ENCODE data around the gene POLR3C. TPM values are rescaled to one million over a fixed set of nuclear protein-coding genes. Genes with fewer than 3 reads are reported as not detected.

POLR3C gene
- total RNA-seq, 1 donor from 2014 or later, result 11.4 TPM

DNA sequence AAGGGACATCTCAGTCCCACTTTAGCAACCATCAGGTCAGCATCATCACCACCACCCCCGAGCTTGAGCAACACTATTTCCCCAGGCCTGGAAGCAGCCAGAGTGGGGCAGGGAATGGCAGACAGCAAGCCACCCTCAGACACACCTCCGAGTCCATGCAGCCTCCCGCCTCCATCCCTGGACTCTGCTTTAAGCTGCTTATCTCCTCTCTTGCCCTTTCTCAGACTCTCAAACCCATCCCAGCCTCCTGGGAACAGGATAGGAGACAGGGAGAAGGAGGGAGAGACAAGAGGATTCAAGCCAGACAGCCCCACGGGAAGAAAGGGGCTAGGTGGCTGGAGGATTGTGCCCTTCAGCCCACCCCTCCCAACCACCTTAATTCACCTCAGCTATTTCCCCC, 33.2 kb downstream of the POLR3C start:
- no peak for DNase-seq (ENCODE audit: missing footprints)
- ATAC-seq, result no peak
- intact Hi-C loops (cut with DNase I), result no loop called here

DNA sequence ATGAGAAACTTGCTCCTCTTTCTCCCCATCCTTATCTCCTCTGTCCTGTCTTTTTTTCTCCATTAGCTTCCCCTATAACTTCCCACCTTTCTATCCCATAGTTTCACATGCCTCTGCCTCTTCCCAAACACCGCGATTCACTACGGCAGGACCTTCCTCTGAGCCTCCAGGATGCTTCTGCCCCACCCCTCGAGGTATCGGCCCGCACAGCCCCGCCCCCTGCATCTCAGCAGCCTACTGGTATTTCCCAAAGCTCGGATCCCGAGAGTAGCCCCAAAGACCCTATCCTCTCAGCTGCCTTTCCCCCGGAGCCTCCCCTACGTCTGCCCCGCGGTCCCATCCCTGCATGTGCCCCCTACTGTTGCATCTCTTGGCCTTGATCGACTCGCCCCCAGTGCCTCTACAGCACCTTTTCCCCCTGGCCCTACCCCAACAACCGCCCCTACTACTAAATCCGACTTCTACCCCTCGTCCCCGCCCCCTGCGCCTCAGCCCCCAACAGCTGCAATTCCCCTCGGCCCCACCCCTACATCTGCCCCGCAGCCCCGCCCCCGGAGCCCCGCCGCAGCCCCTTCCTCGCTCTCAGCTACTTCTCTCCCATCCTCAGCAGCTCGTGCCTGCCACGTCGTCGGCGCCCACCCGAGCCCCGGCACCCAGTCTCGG, 34.4 kb downstream of the POLR3C start:
- intact Hi-C loops (cut with DNase I), result loop anchor here (2.0 kb wide), 1 partner anchor 32 kb away; no protein-coding TSS in a partner anchor
- DNase-seq (ENCODE audit: missing footprints) (peak; percentile 78), ATAC-seq (peak; percentile 20)

DNA sequence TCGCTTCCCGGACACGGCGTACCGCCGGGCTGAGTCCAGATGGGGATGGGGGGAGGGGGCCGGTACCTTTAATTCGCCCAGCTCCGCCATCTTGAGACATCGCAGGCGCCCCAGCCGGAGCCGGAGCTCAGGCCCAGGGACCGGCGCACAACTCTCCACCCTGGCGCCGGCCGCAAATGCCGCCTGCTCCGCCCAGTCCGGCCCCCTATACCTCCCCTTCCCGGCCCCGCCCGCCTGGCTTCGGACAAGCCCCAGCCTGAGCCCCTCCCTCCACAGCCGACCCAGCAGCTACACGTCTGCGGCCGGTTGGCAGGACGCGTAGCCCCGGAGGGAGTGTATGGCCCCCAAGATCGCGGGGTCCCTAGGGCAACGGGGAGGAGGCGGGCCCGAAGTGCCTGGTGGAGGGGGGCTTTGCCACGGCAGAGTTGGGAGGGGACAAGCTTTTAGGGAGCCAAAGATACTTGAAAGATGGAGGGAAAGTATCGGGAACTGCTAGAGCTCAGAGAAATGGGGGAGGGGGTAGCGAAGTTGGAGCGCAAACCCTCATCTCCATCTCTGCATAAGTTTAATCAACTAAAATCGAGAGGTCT, 35.0 kb downstream of the POLR3C start, which contains the start of gene PIAS3:
TSS of gene PIAS3 (minus strand) at position 181 of the 590 bp plus-strand sequence. CDS start at position 90, 91 bp downstream.
- intact Hi-C loops (cut with DNase I), result loop anchor here (2.0 kb wide), 1 partner anchor 32 kb away; no protein-coding TSS in a partner anchor
- peak; percentile 98 for DNase-seq (ENCODE audit: missing footprints)
- ATAC-seq, result peak; percentile 97

DNA sequence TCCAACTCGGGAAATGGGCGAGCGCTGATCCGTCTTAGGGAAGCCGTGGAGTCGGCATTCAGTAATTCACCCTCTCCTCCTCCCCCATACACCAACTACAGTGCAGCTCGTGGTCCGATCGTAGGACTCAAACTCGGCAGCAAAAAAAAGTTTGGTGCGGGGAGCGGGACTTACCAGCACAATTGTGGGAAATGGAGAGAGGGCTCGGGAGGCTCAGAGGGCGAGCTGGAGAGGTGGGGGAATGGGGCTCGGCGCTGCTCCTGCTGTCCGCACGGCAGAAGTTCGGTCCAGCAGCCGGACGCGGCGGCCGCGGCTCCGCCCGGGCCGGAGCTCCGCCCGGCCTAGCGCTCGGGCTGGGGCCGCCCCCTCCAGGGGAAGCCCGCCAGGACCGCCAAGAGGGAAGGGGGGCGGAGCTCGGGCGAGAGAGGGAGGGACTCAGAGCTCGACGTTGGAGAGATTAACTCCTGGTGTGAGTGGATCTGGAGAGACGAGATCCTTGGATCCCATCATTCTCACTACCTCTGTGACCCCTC, 35.6 kb downstream of the POLR3C start:
- intact Hi-C loops (cut with DNase I), result loop anchor here (2.0 kb wide), 1 partner anchor 31 kb away; no protein-coding TSS in a partner anchor

DNA sequence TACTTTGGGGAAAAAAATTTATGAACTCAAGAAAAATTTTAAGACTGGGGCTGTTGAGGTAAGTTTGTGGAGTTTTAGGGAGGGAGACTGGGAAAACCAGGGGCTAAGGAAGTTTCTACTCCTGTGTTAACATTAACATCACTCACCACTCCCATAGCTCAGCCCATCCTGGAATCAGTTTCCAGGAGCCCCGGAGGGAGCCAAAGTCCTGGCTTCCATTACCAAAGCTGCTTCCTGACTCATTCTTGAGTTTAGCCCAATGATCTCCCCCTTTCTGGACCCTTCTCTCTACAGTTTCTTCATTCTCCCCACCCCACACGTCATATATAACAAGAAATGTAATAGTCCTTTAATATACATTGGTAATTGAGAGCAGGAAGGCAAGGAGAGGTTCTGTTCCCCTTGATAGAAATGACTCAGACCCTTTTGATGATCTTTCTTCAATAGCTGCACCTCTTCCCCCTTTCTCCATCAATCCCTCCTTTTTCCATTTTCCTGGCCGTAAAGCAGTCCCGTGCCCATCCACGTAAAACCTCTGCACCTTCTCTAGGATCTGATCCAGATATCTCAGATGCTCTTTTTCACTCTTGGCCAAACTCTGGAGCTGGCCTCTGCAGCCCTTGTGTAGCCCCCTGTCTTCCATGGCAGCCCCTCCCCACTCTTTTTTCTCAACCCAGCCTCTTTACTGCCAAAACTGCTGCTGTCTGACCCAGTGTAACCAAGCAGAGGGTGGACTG, 39.5 kb downstream of the POLR3C start:
- intact Hi-C loops (cut with DNase I), result no loop called here
- DNase-seq (ENCODE audit: missing footprints), result no peak
- ATAC-seq, result no peak

More for the DNA sequence above, 35.6 kb downstream of the POLR3C start:
- ATAC-seq (peak; percentile 92), DNase-seq (ENCODE audit: missing footprints) (peak; percentile 95)

DNA sequence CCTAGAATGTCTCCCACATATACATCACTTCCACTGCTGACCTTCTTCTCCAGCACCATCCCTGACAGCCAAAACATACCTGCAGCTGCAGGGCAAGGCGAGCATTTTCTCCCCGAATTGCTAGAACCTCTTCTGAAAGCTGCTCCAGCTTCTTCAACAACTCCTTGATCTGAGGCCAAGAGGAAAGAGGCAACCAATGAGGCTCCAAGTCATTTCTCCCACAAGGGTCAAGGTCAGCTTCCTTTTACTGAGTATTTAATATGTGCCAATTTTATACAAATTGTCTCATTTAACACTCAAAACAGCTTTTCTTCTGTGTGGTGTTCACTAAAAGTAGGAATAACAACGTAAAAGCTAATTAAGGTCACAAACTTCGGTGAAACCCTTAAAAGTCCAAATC, 44.2 kb downstream of the POLR3C start:
- no peak for ATAC-seq
- intact Hi-C loops (cut with DNase I), result no loop called here
- no peak for DNase-seq (ENCODE audit: missing footprints)

DNA sequence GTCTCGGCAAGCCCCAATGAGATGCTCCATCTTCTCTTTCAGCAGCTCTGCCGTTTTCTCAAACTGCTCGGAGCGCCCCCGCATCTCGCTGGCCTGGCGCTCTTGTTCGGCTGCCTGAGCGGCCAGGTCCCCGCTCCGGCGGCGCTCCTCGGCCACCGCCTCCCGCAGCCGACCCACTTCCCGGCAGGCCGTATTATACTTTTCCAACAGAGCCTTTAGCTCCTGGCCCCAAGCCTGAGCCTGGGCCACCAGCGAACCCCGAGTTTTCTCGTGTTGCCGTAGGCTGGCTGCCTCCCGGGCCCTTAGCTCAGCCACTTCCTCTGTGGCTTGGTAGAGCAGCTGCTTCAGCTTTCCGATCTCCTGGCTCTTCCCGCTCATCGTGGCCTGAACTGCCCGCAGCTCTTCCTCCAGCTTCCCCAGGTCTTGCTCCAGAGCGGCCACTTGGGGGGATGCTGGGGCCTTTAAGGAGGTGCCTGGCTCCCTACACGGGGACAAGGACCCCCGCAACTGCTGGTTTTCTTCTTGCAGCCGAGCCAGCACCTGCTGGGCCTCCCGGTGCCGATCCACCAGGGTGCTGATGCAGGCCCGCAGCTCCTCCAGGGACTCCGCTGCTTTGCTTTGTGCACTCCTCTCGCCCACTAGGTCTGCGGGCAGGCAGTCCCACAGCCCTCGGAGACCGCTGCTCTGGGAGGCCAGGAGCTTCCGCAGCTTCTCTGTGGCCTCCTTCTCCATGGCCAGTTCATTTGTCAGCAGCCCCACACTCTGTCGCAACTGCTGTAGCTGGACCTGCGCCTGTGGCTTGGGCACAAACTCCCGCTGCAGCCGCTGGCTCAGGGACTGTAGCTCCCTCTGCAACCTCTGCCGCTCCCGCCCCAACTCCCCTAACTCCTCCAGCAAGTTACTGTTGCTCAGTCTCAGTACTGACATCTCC, 48.3 kb downstream of the POLR3C start:
- ATAC-seq (peak; percentile 87), DNase-seq (ENCODE audit: missing footprints) (peak; percentile 83)
- intact Hi-C loops (cut with DNase I), result no loop called here

DNA sequence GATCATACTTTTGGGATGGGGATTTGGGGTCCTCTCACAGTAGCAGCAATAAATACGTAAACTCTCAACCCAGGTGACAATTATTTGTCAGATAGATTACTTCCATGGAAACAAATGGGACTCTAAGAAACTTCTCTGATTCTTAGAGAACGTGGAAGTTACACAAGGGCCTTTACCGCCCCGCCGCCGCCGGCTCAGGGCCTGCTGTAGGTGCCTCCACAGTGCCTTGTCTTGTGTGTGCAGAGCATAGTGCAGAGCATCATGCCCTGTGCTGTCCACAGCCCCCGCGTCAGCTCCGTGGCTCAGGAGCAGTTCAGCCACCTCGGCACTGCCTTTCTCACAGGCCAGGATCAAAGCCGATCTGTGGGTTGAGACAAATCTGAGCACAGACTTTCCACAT, 50.6 kb downstream of the POLR3C start:
- DNase-seq (ENCODE audit: missing footprints) (no peak), ATAC-seq (no peak)
- intact Hi-C loops (cut with DNase I), result no loop called here

DNA sequence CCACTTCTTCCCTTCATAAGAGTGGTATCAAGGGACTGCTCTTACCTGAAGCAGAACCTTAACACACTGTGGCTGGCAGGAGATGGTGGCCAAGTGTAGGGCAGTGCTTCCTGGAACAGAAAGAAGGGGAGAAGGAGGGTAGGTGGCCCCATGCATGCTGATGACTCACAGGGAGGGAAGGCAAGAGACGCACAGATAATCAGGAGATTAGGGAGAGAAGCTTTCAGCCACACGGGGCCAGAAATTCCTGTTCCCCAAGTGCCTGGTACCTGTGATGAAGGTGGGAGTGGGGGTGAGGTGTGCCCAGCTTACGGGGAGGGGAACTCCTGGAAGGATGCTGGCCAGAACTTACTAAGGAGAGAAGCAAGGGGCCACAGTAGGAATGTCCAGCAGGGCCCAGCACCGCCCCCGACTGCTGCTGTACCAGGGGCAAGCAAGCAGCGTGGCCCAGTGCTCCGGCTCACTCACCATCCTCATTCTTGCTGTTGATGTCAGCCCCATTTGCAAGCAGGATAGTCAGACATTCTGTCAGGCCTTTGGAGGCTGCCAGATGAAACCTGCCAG, 54.0 kb downstream of the POLR3C start:
- DNase-seq (ENCODE audit: missing footprints) (no peak), ATAC-seq (no peak)
- intact Hi-C loops (cut with DNase I), result no loop called here

DNA sequence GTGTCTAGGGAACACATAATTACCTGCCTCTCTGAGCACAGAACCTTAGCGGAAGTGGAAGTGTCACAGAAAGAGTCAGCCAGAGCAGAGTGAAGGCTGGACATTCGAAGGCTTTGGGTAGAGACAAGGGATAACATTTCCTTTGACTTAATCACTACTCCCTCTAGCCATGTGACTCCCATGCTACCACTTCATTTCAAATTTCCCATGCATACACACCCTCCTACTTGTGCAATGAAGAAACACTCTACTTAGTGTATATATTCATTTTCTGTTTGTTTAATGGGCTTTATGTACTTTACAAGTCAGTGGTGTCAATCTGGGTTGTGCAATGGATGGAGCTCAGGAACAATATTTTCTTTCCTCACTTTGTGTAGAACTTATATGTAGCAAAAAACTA, 54.7 kb downstream of the POLR3C start:
- intact Hi-C loops (cut with DNase I), result no loop called here
- DNase-seq (ENCODE audit: missing footprints) (no peak), ATAC-seq (no peak)

DNA sequence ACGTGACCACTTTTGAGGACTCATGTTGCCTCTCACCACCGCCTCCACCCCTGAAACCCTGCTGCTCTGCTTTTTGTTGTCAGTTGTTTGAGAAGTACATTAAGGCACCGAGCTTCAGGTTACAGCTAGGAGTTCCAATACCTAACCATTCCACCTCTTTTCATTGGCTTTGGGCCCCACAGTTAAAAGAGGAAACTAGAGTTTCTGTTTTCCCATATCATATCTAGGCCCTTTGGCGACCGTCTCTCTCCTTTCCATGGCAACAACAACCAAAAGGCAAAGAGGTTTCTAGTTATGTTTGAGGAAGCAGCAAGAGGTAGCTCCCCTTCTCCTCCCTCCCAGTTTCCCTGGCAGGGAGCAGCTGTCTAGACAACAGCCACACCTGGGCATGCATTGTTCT, 55.8 kb downstream of the POLR3C start:
- intact Hi-C loops (cut with DNase I), result no loop called here
- no peak for DNase-seq (ENCODE audit: missing footprints)
- ATAC-seq, result no peak

DNA sequence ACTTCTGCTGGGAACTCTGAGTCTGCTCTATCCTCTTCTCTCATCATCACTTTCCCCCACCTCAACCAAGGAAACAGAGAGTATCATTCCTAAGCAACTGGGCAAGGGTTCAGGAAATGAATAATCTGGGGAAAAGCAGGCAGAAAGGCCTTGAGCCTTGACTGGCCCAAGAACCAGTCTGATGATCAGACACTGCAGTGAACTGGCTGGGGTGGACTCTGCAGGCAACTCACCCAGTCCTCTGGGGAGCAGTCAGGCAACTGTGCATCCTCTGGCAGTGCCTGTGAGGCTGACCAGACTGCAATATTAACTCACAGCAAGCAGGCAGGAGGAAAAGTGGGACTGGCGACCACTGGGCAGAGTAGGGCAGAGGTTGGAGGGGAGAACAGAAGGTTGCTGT, 60.7 kb downstream of the POLR3C start:
- intact Hi-C loops (cut with DNase I), result no loop called here

DNA sequence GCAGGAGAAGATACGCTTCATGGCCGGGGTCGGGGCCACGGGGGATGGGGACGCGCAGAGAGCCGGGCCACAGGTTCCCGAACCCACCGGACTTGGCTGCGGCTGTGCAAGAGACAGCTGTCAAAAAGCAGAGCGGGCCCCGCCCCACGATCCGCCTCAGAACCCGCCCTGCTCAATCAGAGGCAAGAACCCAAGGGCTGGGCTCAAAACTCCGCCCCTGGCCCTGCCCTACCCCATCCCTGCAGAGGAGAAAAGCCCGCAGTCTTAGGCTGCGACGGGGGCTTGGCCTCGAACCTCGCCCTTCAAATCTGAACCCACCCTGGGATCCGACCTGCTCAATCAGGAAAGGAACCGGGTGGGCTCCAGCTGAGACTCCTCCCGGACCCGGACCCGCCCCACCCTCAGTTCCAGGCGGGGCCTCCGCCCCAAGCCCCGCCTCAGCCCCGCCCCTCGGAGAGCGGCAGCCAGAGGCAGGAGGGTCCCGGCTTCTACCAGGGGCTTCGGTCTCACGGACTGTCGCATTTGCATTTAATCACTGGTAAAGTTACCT, 61.8 kb downstream of the POLR3C start, which contains the start of gene ANKRD35:
TSS of gene ANKRD35 (minus strand) at position 129 of the 550 bp plus-strand sequence. CDS start at position 21, 108 bp downstream.
- intact Hi-C loops (cut with DNase I), result no loop called here
- DNase-seq (ENCODE audit: missing footprints) (peak; percentile 95), ATAC-seq (peak; percentile 93)

More for the DNA sequence above, 60.7 kb downstream of the POLR3C start:
- no peak for DNase-seq (ENCODE audit: missing footprints)
- no peak for ATAC-seq

DNA sequence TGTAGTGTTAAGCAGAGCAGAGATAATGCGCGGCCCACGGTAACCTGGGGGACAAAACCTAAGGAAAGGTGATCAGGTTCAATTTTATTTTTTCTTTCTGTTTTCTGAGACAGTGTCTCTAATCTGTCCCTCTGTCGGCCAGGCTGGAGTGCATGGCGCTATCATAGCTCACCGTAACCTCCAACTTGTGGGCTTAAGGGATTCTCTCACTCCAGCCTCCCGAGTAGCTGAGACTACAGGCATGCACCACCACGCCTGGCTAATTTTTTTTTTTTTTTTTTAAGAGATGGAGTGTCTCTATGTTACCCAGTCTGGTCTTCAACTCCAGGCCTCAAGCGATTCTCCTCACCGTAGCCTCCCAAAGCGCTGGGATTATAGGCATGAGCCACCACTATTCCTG, 62.4 kb downstream of the POLR3C start:
- intact Hi-C loops (cut with DNase I), result no loop called here
- peak; percentile 29 for ATAC-seq
- DNase-seq (ENCODE audit: missing footprints), result no peak

DNA sequence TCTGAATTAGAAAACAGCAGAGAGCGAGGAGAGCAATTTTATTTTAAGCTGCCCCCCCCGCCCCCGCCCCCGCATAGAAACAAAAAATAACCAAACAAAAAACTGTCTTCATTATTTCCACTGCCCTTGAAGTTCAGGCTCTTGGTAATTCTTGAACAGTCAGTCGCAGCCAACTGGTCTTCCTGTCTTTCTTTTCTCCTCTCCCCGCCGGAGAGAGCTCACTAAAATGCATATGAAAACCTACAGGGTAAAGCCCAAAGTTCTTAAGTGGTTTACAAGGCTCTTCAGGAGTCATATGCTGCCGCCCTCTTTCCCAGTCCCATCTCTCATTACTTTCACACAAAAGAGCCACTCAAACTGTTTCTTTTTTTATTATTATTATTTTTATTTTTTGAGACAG, 62.8 kb downstream of the POLR3C start:
- ATAC-seq (no peak), DNase-seq (ENCODE audit: missing footprints) (no peak)
- intact Hi-C loops (cut with DNase I), result no loop called here

DNA sequence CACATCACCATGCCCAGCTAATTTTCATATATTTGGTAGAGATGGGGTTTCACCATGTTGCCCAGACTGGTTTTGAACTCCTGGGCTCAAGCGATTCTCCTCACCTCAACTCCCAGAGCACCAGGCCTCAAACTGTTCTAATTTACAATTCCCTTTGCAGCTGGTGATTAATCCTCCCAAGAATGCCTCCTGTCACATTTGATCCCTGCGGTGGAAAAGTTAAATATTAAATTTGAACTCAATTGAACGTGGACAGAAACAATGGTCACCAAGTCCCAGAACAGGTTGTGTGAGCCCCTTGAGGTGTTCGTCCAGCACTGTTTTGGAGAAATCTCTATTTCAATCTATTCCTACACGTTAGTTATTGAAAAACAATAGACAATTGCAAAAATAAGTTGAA, 63.6 kb downstream of the POLR3C start:
- ATAC-seq (no peak), DNase-seq (ENCODE audit: missing footprints) (no peak)
- intact Hi-C loops (cut with DNase I), result no loop called here

DNA sequence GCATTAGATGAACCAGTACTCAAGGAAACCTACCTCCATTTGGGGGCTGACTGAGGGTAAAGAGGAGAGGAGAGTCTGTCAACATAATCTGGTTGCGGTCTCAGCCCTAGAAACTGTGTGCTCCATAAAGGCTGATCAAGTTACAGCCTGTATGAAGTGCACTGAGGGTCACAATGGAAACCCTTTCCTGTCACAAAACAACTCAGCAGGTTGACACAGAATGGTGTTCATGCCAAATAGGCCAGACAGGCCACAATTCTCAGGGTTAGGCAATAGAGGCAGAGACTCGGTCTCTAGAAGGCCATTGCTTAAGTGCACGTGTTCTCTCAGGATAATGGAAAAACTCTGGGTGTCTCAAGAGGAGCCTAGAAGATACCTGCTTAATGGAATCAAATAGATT, 65.7 kb downstream of the POLR3C start:
- DNase-seq (ENCODE audit: missing footprints) (no peak), ATAC-seq (no peak)
- intact Hi-C loops (cut with DNase I), result loop anchor here (2.0 to 5.0 kb wide), 2 partner anchors 31 to 38 kb away; partner anchors contain the start of genes PIAS3 and RBM8A

DNA sequence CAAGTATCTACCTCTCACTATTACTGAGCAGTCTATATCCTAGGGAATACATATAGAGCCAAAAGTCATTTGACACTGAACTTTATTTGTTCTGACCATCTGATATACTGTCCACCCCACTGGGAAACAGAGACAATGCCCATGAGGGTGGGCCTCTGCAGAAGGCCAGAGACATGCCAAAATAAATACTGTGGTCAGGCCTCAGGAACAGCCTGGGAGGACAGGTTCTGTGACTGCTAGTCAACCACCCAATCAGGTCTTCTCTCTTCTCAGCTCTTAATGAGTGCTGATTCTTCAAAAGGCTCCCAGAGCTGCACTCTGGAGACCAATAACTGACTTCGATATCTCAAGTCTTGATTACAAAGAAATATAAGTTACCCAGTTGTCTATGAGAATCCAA, 67.1 kb downstream of the POLR3C start:
- intact Hi-C loops (cut with DNase I), result loop anchor here (2.0 to 5.0 kb wide), 2 partner anchors 32 to 36 kb away; partner anchors contain the start of genes PIAS3 and RBM8A
- DNase-seq (ENCODE audit: missing footprints) (no peak), ATAC-seq (no peak)

Measured in Right ventricle myocardium inferior (tissue), 1 donor.